Left lobe of liver (tissue), 2 donors: Measurements from ENCODE around the gene HINFP. TPM values are rescaled to one million over a fixed set of nuclear protein-coding genes. Genes with fewer than 3 reads are reported as not detected.

Source experiments
- ATAC-seq: fragments of 200-7000 bp; cut with Tn5 transposase; one replicate; pipeline ENCODE4 v1.9.1; 2020; ENCODE audit warnings: mild to moderate bottlenecking, moderate library complexity
- DNase-seq: peaks from one replicate; pipeline ENCODE4 v3.0.0-alpha.2; 2020; ENCODE audit warnings: low spot score
- total RNA-seq: library from RNA; stranded (reverse); gene quantifications from one replicate; pipeline ENCODE4 v1.2.1, GENCODE V29; 2021
- donor health status: DM: no; HTN: no; CAD: no; lungs with moderate emphysema.
- donor health status: DM: no; HTN: yes; CAD: no.

Gene HINFP, protein sequence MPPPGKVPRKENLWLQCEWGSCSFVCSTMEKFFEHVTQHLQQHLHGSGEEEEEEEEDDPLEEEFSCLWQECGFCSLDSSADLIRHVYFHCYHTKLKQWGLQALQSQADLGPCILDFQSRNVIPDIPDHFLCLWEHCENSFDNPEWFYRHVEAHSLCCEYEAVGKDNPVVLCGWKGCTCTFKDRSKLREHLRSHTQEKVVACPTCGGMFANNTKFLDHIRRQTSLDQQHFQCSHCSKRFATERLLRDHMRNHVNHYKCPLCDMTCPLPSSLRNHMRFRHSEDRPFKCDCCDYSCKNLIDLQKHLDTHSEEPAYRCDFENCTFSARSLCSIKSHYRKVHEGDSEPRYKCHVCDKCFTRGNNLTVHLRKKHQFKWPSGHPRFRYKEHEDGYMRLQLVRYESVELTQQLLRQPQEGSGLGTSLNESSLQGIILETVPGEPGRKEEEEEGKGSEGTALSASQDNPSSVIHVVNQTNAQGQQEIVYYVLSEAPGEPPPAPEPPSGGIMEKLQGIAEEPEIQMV
- total RNA-seq = 8.9 TPM

DNA sequence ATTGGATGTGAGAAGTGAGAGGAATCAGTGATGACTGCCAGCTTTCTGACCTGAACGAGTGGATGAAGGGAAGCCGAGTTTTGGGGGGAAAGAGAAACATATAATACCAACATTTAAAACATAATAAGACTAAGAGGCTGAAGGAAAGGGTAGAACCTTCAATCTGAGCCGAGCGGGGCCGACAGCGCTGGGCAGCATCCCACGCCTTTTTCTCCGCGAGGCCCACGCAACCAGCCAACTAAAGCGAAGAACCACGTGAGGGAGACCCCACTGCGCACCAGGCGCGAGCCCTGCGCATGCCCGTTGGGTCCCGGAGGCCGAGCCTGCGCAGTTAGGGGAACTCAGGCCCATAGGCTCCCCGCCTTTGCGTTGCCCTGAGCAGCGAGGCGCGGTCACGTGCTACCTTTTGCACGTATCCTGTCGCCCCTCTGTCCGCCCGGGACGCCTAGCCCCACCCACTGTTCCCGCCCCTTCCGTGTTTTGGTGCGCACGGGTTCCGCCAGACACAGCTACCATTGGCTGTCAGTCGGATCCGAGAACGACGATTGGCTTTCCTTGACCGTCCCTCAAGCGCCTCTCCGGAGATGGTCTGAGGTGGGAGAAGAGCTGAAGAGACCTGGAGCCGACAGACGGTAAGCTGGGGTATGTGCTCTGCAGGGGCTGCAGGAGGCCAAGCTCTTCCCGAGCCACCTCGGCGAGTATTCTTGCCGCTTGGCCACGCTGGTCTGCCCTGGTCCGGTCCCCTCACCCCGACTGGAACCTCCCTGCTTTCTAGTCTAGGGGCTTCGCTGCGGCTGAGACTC, at the start of gene HINFP:
TSS of gene HINFP (plus strand) at position 573 of the 803 bp plus-strand sequence. CDS start 5,365 bp downstream, outside the sequence.
- ATAC-seq (peak; percentile 98), DNase-seq (peak; percentile 100)

DNA sequence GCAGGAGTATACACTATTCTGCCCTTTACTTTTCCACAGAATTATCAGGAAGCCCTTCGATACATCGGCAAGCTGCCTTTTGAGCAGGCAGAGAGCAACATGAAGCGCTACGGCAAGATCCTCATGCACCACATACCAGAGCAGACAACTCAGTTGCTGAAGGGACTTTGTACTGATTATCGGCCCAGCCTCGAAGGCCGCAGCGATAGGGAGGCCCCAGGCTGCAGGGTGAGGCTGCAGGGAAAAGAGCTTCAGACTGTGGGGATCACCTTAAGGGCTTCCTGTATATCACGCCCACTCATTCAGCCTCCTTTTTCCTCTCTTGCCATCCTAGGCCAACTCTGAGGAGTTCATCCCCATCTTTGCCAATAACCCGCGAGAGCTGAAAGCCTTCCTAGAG, 43.5 kb upstream of the HINFP start:
- DNase-seq (no peak), ATAC-seq (no peak)

DNA sequence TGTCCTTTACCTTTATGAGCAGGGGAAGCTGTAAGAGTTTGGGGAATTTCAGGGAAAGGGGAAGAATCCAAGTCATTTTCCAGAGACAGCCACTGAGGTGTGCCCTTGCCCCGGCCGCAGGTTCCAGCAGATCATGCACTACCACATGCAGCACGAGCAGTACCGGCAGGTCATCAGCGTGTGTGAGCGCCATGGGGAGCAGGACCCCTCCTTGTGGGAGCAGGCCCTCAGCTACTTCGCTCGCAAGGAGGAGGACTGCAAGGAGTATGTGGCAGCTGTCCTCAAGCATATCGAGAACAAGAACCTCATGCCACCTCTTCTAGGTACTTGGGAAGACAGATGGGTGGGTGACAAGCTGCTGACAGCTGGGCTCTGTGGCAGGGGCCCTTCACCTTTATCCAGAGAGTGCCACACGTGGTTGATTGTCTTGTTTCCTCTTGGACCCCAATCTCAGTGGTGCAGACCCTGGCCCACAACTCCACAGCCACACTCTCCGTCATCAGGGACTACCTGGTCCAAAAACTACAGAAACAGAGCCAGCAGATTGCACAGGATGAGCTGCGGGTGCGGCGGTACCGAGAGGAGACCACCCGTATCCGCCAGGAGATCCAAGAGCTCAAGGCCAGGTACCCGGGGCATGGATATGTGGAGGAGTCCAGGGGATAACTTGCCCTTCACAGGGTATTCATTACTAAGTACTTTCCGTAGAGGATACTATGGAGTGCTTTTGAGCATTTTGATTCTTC, 42.5 kb upstream of the HINFP start:
- no peak for DNase-seq
- no peak for ATAC-seq

DNA sequence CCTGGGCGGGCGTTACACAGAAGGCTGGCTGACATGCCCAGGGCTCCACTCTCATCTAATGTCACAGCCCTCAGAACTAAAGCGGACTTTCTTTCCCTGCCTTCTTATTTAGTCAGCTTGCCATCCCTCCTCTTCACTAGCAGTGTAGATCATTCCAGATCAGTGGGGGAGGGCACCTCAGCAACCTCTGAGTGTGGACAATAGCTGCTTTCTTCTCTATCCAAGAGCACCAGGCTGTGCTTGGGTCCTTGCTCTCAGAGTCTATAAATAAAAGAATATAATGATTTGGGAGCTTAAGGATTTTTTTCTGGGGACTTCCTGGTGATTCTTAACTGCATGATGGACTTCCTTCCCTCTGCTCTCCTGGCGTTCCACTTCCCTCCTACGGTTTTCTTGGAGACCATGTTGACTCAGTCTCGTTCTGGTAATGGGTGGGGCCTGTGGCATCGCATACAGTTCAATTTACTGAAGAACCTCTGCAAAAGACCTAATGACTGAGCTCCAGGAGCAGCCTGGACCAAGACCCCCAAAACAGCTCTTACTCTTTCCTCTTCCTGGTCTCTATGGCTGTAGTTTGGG, 39.6 kb upstream of the HINFP start:
- no peak for ATAC-seq
- DNase-seq = no peak

DNA sequence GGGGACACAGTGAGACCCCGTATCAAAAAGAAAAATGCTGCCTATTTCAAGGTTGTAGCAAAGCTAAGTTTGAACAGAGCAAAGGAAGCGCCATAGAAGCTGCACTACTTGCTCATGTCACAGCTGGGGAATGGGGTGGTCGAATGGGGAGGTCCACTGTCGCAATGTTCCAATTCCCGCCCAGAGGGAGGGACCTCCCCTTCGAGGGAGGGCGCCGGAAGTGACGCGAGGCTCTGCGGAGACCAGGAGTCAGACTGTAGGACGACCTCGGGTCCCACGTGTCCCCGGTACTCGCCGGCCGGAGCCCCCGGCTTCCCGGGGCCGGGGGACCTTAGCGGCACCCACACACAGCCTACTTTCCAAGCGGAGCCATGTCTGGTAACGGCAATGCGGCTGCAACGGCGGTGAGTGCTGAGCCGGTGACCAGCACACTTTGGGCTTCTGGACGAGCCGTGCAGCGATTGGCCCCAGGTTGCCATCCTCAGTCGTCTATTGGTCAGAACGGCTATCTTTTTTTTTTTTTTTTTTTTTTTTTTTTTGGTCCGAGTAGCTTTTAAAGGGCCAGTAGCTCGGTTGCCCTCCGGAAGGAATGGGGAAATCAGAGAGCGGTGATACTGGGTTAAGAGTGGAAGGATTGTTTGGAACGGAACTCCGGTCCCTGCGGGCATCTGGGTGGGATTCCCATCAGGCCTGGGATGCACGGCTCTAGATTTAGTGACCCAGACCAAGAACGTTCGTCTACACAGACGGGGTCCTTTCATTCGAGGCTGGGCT, 36.5 kb upstream of the HINFP start, which contains the start of gene HMBS:
TSS of gene HMBS (plus strand) at position 219 of the 774 bp plus-strand sequence. CDS start at position 372, 153 bp downstream.
- peak; percentile 97 for ATAC-seq
- DNase-seq = peak; percentile 95

DNA sequence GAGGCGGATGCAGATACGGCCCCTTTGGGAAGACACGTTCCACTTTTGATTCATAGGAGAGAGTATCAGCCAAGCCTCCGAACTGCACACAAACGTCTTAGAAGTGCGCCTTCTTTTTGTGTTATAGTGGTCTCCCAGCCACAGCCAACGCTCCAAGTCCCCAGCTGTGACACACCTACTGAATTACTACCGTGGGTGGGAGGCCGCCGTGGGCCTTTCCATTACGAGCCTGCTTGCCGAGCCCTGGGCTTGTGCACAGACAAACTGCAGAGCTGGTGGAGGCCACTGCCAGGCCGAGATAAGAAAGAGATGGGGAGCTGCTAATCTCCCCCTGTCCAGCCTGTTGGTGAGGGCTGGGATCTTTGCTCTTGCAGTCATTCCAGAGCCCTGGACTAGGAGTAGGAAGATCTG, 35.9 kb upstream of the HINFP start:
- DNase-seq = no peak
- ATAC-seq = no peak

DNA sequence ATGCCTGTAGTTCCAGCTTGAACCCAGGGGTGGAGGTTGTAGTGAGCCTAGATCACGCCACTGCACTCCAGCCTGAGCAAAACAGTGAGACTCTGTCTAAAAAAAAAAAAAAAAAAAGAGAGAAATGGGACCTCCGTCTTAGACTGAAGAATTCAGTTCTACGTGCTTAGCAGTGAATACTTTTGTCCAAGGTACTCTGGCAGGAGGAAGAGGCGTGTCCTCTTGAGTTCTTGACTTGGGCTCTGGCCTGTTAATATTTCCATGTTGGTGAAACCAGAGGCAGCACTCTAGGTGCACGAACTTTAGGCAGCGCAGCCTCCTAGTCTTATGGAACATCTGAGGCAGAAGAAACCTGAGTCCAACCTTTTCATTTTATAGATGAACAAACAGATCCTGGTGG, 34.3 kb upstream of the HINFP start:
- DNase-seq (no peak), ATAC-seq (no peak)

DNA sequence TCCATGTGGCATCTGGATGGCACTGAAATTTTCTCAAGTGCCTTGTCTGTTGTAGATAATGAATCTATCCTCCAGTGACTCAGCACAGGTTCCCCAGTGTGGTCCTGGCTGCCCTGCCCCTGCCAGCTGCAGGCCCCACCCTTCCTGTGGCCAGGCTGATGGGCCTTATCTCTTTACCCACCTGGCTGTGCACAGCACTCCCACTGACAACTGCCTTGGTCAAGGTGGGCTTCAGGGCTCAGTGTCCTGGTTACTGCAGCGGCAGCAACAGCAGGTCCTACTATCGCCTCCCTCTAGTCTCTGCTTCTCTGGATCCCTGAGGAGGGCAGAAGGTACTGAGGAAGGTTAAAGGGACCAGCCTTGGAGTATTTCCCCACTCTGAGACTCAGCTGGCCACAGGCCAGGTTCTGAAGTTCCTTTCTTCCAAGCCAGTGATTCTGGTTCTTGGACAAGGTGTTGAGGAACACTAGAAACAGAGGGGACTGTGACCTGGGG, 33.6 kb upstream of the HINFP start:
- DNase-seq = no peak
- ATAC-seq = no peak

DNA sequence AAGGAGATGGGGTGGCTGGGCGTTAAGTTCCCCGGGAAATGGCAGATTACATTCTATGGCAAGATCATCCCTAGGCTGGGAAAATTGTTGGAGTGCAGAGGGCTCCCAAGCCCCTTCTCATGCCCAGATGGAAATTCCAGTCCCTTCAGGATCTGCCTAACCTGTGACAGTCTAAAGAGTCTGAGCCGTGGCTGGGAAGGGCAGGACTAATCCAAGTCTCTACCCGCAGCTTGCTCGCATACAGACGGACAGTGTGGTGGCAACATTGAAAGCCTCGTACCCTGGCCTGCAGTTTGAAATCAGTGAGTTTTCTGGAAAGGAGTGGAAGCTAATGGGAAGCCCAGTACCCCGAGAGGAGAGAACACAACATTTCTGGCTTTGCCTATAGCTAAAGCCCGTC, 33.0 kb upstream of the HINFP start:
- DNase-seq (no peak), ATAC-seq (no peak)

DNA sequence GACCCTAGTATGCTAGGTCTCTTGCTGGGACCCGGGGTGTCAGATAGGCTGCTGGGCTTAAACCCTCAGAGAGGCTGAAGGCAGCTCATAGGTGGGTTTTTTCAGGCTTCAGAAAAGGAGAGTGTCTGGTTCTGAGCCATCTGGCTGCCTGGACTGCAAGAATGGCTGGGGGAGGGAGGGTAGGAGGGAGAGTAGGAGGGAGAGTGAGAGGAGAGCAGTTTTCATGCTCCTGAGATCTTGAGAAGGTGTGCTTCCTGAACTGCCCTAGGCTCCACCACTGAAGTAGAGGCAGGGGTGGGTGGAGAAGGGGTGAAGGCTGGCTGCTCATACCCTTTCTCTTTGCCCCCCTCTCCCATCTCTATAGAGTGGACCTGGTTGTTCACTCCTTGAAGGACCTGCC, 32.1 kb upstream of the HINFP start:
- ATAC-seq (no peak), DNase-seq (no peak)

DNA sequence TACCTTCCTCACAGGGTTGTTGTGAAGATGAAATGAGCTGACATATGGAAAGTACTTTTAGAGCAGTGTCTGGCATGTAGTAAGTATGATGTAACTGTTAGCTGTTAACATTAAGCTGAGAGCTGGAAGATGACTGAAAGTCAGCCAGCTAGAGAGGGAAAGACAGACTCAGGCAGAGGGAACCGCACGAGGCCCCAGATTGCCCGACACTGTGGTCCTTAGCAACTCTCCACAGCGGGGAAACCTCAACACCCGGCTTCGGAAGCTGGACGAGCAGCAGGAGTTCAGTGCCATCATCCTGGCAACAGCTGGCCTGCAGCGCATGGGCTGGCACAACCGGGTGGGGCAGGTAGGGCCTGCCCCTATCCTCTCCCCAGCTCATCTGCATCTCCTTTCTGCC, 30.2 kb upstream of the HINFP start:
- no peak for DNase-seq
- ATAC-seq = no peak

DNA sequence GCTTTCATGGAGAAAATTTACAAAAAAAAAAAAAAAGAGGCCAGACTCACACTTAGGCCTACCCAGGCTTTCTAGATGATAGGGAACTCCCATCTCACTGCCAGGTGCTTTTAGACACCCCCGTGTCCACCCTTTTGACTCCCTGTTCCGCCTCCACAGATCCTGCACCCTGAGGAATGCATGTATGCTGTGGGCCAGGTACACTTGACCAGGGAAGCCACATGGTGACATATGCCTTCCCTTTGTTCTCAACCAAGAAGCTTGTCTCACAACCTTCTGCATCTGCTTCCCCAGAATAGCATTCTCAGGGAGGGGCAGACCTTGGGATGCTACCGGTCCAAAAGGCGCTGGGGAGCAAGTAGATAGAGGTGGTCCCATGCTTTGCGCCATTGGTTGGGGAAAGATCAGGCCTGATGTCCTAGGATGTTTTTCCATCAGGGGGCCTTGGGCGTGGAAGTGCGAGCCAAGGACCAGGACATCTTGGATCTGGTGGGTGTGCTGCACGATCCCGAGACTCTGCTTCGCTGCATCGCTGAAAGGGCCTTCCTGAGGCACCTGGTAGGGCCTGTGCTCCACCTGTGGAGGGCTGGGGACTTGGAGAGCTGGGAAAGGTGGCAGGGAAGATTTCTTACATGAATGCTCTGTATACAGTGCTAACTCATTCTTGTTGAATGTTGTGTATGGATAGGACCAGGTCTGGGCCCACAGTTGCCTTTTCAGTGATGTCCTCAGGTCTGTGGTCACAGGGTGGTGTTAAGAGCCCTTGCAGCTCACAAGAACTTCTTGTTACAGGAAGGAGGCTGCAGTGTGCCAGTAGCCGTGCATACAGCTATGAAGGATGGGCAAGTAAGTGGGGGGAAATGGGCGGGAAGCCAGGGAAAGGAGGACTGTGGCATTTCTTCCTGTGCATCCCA, 29.2 kb upstream of the HINFP start:
- DNase-seq (no peak), ATAC-seq (no peak)

DNA sequence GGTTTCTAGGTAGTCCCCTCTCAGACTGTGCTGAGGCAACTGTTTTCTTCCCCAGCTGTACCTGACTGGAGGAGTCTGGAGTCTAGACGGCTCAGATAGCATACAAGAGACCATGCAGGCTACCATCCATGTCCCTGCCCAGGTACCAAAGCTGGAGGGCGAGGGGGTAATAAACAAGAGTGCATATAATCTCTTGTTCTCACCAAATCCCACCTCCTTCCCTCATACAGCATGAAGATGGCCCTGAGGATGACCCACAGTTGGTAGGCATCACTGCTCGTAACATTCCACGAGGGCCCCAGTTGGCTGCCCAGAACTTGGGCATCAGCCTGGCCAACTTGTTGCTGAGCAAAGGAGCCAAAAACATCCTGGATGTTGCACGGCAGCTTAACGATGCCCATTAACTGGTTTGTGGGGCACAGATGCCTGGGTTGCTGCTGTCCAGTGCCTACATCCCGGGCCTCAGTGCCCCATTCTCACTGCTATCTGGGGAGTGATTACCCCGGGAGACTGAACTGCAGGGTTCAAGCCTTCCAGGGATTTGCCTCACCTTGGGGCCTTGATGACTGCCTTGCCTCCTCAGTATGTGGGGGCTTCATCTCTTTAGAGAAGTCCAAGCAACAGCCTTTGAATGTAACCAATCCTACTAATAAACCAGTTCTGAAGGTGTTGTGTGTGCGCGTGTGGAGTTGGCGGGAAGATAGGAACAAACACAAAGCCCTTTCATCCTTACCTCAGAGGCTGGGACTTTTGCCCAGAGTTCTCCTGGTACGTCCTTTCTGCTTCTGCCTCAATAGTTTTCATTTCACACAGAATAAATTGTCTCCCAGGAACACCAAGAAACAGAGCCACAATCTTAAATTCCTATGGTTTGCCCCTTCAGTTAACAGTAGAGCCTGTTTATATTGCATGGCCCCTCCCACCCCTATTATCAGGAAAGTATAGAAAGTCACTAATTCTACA, 28.2 kb upstream of the HINFP start:
- DNase-seq = no peak
- no peak for ATAC-seq

DNA sequence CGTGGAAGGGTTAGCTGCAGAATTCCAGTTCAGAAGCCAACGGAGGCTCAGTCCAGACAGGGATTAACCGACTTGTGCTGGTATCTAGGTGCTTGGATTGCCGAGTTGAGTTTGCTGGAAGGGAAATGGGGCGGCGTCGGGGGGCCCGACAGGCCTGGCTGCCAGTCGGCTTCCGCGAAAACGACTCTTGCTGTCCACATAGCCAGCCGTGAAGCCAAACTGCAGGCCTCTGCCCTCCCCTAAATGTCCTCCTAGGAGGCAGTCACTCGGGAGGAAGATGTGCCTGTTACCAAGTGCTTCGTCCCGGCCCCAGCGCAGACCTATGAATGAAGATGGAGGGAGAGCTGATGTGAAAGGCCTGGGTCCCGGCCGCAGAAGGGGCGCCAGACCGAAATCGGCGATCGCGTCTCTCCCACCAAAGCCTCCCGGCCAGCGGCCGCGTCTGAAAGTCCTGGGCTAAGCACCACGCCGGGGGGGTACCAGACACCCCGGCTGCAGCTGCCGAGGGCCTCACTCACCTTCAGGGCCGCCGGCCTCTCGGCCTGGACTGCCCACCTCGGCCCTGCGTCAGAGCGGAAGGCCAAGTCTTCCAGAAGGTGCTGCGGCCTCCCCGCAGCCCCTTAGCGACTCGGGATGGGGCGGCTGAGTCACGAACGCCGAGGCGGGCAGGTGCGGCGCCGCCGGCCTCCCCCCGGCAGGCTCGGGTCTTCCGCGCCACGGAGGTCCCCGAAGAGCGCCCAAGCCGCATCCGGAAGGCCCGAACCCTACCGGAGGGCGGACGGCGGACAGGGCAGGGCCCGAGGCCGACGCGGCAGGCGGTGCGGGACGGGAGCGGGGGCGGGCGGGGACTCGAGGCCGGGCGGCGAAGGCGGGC, 27.2 kb upstream of the HINFP start:
- ATAC-seq = peak; percentile 20
- DNase-seq = peak; percentile 56

DNA sequence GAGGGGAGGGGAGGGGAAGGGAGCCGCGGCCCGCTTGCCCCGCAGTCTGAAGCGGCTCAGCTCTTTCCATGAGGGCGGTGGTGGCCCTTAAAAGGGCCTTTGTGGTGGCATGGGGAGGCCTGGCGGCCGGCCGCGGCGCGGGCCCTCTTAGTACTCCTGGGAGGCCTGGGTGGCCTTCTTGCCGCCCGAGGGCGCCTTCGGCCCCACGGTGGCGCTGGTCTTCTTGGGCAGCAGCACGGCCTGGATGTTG, 26.6 kb upstream of the HINFP start:
- DNase-seq = peak; percentile 86
- ATAC-seq = peak; percentile 84

DNA sequence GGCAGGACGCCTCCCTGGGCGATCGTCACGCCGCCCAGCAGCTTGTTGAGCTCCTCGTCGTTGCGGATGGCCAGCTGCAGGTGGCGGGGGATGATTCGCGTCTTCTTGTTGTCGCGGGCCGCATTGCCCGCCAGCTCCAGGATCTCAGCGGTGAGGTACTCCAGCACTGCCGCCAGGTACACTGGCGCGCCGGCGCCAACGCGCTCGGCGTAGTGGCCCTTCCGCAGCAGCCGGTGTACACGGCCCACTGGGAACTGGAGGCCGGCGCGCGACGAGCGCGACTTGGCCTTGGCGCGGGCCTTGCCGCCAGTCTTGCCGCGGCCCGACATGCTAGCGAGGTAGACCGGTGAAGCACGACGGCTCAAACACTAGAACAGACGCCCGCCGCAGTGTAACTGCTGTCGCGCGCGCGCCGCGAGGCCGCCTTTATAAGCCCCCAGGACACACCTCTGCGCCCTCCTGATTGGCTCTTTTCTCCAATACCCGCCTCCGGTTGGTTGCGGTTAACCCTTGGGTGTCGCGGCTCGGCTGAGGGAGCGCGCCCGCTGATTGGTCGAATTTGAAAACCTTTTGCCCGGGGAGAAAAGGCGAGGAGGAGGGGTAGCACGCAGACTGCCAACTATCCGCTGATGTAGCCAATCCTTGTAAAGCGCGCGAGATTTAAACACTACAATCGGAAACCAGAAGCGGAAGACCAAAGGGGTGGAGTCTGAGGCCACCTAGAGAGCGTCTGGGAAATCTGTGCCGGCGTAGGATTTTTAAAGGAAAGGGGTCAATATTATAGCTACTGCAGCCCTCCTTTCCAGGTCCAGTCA, 26.1 kb upstream of the HINFP start:
- DNase-seq = peak; percentile 99
- ATAC-seq = peak; percentile 89
